ES-I3 (cell line): ENCODE measurements around the gene IL20RA.
"Not testable (repeated sequence)": the region's sequence is repeated elsewhere in the genome, so short reads cannot be mapped to it uniquely, and the experiment has no call there.

Experiments
- H3K36me3 ChIP-seq: 2 replicates; pipeline ENCODE4 v1.6.1; 2013; ENCODE audit warnings: mild to moderate bottlenecking, low read length, control low read depth, moderate library complexity; ENCODE audit not compliant: insufficient read depth
- H3K4me1 ChIP-seq: 2 replicates; pipeline ENCODE4 v1.6.1; 2013; ENCODE audit warnings: mild to moderate bottlenecking, control low read depth, low read length; ENCODE audit not compliant: insufficient read depth
- H3K9ac ChIP-seq: 2 replicates; pipeline ENCODE4 v1.6.1; 2013; ENCODE audit warnings: low read depth, mild to moderate bottlenecking, low read length, moderate library complexity
- H3K9me3 ChIP-seq: 2 replicates; pipeline ENCODE4 v1.6.1; 2013; ENCODE audit warnings: mild to moderate bottlenecking, low read length, moderate library complexity; ENCODE audit not compliant: control insufficient read depth, insufficient read depth

Gene IL20RA

DNA sequence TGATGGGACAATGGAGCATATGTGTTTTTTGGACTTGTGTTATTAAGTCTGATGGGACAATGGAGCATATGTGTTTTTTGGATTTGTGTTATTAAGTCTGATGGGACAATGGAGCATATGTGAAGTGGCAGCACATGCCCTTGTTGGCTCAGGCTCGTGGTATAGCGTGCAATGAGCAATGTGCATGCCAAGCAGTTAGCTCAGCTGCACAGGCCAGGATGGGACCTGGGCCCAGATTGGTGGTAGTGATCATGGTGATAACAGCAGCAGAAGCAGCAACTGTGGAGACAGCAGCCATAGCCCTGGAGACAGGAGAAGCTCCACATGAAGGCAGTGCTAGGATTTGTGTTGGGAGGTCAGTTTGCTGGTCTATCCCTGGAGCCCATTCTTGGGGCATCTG, 61.1 kb downstream of the IL20RA start:
- Histone ChIP-seq H3K4me1 (peaks cover 7% of the 10 kb centered on the region; the same call in 1 of the 2 replicates), H3K9ac (no peak overlapping the region), H3K9me3 (no peaks in the 10 kb centered on the region), H3K36me3 (no peaks in the 10 kb centered on the region)

DNA sequence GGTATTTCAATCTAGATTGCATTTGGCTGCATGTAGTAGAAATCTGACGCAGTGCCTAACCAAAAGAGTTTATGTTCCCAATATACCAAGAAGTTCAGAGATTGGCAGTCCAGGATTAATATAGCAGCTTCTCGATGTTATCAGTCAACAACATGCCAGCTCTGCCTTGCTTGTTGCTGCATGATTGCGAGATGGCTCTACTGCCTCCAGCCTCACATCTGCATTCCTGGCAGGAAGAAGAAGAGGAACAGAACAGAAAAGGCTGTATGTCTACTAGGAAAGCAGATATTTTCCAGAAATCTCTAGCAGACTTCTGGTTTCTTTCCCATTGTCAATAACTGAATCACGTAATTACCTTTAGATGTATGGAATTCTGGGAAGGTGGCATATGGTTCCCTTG, 61.8 kb downstream of the IL20RA start:
- H3K4me1 ChIP-seq, result peaks cover 7% of the 10 kb centered on the region; the same call in 1 of the 2 replicates
- H3K9ac ChIP-seq, result no peak overlapping the region
- no peaks in the 10 kb centered on the region for H3K36me3 ChIP-seq
- no peaks in the 10 kb centered on the region for H3K9me3 ChIP-seq

GRCh38 chr6:136980070-136980469, 64.7 kb downstream of the IL20RA start:
- Histone ChIP-seq H3K9ac (no peak overlapping the region), H3K9me3 (no peaks in the 10 kb centered on the region), H3K36me3 (no peaks in the 10 kb centered on the region), H3K4me1 (peaks cover 13% of the 10 kb centered on the region)

DNA sequence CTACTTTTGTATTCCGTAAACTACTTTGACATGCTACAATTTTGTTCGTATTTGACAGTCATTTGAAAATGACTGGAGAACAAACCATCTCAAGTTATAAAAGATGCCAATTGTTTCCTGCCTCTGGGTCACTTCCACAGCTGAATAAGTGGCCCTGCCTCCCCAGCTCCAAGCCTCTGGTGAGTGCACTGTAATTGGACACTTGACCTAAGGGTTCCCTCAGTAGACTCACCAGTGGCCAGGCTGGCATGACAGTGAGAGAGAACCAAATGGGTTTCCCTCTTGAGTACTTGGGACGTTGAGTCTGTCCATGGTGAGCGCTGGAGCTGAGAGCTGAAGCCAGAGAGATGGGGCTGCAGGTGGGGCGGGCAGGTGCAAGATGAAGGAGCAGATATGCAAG, 65.6 kb downstream of the IL20RA start:
- Histone ChIP-seq H3K4me1 (peaks cover 13% of the 10 kb centered on the region), H3K36me3 (no peaks in the 10 kb centered on the region), H3K9ac (no peak overlapping the region), H3K9me3 (no peaks in the 10 kb centered on the region)

GRCh38 chr6:136977075-136977474, 67.7 kb downstream of the IL20RA start:
- Histone ChIP-seq H3K36me3 (no peaks in the 10 kb centered on the region), H3K9me3 (no peaks in the 10 kb centered on the region), H3K9ac (no peak overlapping the region; the same call in 1 of the 2 replicates), H3K4me1 (peaks cover 6% of the 10 kb centered on the region)

DNA sequence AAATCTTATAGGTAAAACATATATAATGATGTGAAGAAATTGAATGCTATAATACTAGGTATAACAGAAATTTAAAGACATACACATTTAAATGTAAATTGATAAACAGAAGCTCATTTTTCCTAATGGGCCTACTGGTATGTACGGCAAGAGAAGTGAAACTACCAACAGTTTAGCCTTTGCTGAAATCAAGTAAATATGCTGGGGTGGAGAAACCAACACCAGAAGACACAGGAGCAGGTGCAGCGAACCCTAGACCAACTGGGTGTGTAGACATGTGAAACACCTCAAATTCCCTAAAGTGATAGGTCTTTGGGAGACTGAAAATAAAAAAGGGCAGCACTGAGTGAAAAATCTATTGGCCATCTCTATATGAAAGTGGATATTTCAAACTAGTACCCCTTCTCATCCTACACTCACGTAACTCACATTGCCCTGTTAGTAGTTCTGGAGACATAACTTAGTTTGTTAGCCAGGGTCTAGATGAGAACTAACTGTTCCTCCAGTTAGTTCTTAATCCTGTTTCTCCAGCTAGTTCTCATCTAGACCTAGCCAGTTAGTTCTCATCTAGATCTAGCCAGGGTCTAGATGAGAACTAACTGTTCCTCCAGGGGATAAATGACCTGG, 69.6 kb downstream of the IL20RA start:
- peaks cover 6% of the 10 kb centered on the region for H3K4me1 ChIP-seq
- H3K36me3 ChIP-seq, result no peaks in the 10 kb centered on the region
- no peaks in the 10 kb centered on the region for H3K9me3 ChIP-seq
- H3K9ac ChIP-seq, result no peak overlapping the region

GRCh38 chr6:136973781-136974180, 71.0 kb downstream of the IL20RA start:
- not testable (repeated sequence) for H3K9me3 ChIP-seq, H3K36me3 ChIP-seq, H3K9ac ChIP-seq, H3K4me1 ChIP-seq

GRCh38 chr6:136971609-136972008, 73.2 kb downstream of the IL20RA start:
- Histone ChIP-seq H3K9ac (no peak overlapping the region), H3K4me1 (no peaks in the 10 kb centered on the region), H3K9me3 (no peaks in the 10 kb centered on the region), H3K36me3 (no peaks in the 10 kb centered on the region)

- H3K36me3 ChIP-seq, result no peaks in the 10 kb centered on the region
- no peaks in the 10 kb centered on the region for H3K9me3 ChIP-seq
- no peaks in the 10 kb centered on the region for H3K4me1 ChIP-seq
- H3K9ac ChIP-seq, result no peak overlapping the region
These were observed 74.8 kb downstream of the IL20RA start for GRCh38 chr6:136969930-136970329.

GRCh38 chr6:136969433-136969832, 75.3 kb downstream of the IL20RA start:
- Histone ChIP-seq H3K36me3 (no peaks in the 10 kb centered on the region), H3K9me3 (no peaks in the 10 kb centered on the region), H3K4me1 (no peaks in the 10 kb centered on the region), H3K9ac (no peak overlapping the region)

DNA sequence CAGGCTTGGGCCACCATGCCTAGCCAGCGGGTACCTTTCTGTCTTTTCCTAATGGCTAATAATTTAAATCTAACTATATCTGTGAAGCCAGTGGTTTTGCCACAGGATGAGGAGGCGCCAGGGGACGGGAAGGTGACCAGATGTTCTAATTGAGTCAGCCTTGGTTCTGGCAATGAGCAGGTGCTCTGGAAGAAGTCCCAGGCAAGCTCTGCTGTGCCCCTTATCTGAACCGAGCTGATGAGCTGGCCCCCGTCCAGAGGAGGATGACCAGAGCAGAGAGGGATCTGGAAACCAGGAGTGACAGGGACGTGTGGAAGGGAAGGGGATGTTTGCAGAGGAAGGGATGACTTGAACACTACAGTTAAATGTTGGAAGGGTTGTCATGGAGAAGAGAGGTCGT, 75.9 kb downstream of the IL20RA start:
- Histone ChIP-seq H3K4me1 (no peaks in the 10 kb centered on the region), H3K9me3 (no peaks in the 10 kb centered on the region), H3K36me3 (no peaks in the 10 kb centered on the region), H3K9ac (no peak overlapping the region)

GRCh38 chr6:136967876-136968752, 76.7 kb downstream of the IL20RA start:
- H3K36me3 ChIP-seq, result no peaks in the 10 kb centered on the region
- H3K9ac ChIP-seq, result no peak overlapping the region
- H3K9me3 ChIP-seq, result no peaks in the 10 kb centered on the region
- peaks cover 3% of the 10 kb centered on the region for H3K4me1 ChIP-seq

DNA sequence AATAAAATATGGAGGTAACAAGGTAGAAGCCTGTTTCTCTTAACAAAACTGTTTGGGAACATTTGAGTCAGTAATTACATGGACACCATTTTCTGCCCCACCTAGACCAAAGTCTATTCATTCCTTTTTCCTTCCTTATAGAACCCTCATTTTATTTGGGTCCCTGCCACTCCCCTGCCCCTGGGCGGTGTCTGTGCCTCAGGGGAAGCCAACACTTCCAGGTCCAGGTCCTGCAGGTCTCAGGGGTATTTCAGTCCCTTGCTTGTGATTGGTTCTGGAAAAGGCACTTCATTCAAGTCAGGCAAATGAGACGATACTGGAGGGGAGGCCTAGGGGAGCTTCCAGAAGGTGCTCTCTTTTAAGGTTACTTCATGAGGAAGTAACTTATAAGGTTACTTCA, 80.4 kb downstream of the IL20RA start:
- H3K9me3 ChIP-seq, result no peaks in the 10 kb centered on the region
- H3K4me1 ChIP-seq, result peaks cover 19% of the 10 kb centered on the region
- no peaks in the 10 kb centered on the region for H3K36me3 ChIP-seq
- no peak overlapping the region for H3K9ac ChIP-seq

DNA sequence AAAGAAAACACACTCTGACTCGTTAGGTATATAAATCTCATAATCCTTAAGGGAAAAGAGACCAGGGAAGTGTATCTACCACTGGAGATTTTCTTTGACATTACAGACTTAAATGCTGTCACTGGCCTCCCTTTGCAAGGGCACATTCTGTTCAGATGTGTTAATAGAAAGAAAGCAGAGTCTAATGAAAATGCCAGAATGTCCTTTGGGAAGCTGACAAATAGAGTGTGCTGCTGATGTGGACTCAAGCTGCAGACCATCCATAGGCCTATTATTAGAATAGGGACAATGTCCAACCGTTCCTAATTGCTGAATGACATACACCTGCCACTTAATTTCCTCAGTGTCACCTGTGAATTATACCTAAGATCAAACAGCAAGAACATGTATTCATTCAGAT, 81.5 kb downstream of the IL20RA start:
- Histone ChIP-seq H3K36me3 (no peaks in the 10 kb centered on the region), H3K9me3 (no peaks in the 10 kb centered on the region), H3K9ac (no peak overlapping the region), H3K4me1 (peaks cover 31% of the 10 kb centered on the region)

DNA sequence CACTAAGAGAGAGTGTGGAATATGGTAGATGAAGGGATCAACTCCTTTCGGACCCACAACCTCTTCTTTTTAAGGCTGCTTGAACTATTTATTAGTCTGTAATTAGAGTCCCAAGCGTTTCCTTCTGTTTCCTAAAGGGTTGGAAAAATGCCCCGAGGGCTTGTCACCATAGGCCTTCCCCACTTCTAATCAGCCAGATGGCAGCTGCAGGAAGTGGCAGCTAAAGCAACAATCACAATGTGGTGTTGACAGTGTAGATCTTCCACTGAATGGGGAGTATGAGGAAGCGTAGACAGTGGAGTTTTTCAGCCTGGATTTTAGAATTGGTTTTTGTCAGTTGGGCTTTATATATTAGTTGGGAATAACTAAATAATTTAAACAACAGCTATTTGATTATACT, 82.1 kb downstream of the IL20RA start:
- Histone ChIP-seq H3K9ac (no peak overlapping the region), H3K36me3 (no peaks in the 10 kb centered on the region), H3K9me3 (no peaks in the 10 kb centered on the region), H3K4me1 (peaks cover 34% of the 10 kb centered on the region)
